Hindlimb muscle (tissue), 1 donor: ENCODE data around the gene DIS3L2. TPM values are rescaled to one million over a fixed set of nuclear protein-coding genes. Genes with fewer than 3 reads are reported as not detected.

Source experiments
- DNase-seq: peaks from one replicate; pipeline ENCODE4 v3.0.0-alpha.2; 2013
- polyA plus RNA-seq: library from polyadenylated mRNA; unstranded; fragments of 120-200 nt; gene quantifications from one replicate; pipeline ENCODE4 v1.2.1, GENCODE V29; 2013; ENCODE audit not compliant: insufficient read length

The DIS3L2 gene, protein sequence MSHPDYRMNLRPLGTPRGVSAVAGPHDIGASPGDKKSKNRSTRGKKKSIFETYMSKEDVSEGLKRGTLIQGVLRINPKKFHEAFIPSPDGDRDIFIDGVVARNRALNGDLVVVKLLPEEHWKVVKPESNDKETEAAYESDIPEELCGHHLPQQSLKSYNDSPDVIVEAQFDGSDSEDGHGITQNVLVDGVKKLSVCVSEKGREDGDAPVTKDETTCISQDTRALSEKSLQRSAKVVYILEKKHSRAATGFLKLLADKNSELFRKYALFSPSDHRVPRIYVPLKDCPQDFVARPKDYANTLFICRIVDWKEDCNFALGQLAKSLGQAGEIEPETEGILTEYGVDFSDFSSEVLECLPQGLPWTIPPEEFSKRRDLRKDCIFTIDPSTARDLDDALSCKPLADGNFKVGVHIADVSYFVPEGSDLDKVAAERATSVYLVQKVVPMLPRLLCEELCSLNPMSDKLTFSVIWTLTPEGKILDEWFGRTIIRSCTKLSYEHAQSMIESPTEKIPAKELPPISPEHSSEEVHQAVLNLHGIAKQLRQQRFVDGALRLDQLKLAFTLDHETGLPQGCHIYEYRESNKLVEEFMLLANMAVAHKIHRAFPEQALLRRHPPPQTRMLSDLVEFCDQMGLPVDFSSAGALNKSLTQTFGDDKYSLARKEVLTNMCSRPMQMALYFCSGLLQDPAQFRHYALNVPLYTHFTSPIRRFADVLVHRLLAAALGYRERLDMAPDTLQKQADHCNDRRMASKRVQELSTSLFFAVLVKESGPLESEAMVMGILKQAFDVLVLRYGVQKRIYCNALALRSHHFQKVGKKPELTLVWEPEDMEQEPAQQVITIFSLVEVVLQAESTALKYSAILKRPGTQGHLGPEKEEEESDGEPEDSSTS
- polyA plus RNA-seq, result 25.9 TPM

DNA sequence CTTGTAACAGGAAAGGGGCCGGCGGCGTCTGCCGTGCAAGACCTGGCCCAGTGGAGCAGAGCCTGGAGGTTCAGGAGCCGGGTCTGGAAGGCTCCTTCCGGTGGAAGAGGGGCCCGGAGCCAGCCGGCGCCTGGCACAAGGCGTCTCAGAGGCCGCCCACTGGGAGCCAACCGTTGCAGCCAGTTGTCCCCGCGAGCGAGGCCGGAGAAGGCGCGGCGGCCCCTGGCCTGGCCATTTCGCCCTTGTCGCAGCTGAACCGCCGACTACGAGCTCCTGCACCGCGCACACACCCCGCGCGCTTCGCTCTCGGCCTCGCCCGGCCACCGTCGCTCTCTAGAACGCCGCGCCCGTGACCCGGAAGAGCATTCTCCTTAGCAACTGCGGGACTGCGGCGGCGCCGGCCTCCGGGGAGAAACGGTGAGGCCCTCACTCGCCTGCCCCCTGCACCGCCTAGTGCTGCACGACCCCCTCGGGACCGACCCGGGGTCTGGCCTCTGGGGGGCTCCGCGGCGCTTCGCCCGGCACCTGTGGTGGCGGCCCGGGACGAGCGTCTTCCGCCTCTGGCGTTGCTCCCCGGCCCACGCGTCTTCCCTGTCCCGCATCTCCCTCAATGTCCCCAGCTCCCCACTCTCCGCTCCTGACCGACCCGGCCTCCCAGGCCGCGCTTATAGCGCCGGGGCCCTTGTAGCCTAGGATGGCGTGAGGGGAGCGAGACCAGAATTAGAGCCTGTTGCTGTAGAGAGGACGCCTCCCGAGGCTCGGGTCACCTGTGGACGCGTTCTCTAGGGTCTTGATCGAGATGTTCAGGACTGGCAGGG, at the start of gene DIS3L2:
DIS3L2 (plus strand) TSS at position 365 of the 818 bp plus-strand sequence. CDS start 53,215 bp downstream, outside the sequence.
- DNase-seq, result peak; percentile 88

DNA sequence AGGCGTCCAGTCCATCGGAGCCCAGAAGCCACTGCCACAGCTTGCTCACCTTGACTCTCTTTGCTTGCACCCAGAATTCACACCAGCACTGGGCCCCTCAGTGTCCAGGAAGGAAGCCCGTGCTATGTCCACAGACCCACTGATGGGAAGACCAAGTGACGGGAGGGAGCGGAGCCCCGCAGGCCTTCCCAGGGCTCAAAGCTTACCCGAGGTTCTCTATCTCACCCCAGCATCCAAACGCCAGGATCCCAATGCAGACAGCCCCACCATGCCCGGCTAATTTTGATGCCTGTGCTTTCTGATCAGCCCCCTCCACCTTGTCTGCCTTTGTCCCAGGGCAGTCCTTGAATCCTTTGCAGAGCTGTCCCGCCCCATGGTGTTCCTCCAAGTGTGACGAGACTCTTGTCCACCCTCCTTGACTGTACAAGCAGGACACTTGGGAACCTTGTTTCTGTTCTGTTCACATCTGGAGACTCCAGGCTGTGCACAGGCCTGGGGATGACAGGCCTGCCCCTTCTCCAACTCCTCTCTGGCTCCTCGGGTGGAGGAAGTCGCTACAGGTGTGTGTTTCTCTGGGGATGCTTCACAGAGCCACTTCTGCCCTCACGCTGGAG, 47.3 kb upstream of the DIS3L2 start:
- no peak for DNase-seq

DNA sequence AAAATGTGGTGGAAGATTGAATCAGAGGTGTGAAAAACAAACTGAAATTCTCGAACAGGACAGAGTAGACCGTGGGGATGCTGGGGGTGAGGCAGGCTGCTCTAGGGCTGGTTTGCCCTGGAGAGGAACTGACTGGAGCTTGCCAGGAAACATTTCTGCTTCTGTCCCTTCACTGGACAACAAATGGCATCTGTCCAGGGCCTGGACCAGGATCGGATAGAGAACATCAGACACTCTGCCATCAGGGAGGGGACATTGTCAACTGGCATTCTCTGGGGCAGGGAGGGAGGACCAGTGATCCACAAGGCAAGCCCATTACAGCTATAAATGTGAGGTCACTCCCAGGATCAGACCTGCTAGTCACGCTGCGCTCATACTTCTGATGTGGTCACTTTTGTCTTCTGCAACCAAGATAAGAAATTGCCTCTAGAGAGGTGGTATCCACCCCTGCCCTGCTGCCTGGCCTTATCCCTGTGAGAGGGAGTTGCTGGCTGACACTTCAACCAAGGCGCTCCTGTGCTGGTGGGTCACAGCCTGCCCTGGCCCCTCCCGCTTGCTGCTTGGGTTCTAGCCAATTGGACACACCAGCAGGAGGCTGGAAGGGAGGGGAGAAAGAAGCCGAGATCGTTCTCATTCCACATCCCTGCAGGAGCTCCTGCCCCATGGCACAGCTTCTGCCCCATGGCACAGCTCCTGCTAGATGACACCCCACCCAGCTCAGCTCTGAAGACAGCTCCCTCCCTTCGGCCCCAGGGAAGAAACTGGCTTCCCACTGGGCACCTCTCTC, 44.0 kb upstream of the DIS3L2 start:
- no peak for DNase-seq

DNA sequence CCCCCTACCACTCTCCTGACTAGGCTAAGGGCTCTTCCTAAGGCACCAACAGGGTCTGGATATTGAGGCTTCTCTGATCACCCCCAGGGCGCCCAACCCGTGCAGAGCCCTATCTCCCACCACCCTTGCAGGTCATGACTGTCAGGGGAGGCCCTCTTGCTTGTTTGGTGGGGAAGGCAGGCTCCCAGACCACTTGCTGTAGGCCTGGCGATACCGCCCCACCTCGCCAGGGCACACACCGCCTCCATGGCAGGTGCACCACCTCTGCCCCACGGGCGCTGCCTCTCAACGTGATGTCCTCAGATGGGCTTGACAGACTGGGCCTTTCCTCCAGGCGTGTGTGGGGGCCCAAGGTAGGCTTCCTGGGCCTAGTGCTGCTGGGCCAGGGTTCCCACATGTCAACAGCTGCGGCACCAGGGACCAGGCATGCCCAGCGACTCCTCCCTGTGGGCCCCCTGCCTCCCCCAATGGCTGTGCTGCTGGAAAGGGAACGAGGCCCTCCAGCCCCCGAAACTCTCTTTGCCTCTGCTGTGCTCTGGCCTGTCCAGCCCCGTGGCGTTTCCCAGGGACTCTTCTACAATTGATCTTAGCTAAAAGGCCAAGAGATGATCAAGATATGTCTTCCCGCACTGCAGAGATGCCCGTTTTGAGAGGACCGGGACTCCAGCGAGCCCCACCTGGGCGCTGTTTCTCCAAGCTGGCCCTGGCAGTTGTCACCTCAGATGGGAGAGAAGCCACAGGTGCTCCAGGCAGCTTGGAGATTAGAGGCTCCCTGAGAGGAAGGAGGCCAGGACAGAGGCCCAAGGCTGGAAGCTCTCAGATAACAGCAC, 42.8 kb upstream of the DIS3L2 start:
- DNase-seq, result no peak

DNA sequence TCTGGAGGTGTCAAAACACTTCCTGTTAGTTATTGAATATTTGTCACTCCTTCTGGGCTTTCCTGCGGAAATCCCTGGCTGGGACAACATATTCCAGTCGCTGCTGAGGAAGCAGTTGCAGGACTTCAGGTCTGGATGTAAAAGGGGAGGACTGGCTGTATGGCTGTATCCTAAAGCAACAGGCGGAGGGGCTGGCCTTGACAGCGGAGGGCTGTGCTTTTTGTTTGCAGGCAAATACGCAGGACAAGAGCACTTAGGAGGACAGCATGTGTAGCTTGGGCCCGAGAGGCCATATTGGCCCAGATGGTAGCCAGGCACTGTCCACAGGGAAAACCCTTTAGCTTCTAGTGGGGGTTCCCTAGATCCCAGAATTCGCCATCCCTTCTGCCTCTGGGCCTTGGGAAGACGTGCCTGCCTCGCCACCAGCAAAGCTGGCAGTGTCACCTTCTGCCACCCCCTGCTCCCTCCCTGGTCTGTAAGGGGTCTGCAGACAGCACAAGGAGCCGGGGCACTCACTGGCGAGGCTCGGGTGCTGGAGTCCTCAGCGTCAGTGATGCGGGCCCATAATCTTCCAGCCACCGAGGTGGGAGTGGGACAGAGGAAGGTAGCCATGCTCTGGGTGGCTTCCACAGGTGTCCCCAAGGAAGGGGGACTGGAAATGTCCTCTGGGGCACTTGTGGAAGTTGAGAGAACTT, 42.0 kb upstream of the DIS3L2 start:
- no peak for DNase-seq

DNA sequence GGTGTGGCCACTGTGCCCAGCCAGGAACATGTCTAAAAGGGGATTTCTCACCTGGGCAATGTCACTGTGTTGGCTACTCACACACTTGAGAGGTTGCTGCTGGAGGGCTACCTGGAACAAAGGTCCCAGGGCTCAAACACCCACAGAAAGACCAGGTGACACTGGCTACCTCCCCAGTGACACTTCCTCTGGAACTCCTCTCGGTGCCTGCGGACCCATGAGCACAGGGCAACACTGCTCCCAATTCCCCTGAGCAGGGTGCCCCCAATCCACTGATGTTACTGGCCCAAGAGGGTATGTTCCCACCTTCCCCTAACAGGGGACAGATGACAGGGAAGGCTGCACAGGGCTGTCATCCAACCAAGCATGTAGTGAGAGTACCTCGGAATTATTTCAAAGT, 41.1 kb upstream of the DIS3L2 start:
- no peak for DNase-seq

DNA sequence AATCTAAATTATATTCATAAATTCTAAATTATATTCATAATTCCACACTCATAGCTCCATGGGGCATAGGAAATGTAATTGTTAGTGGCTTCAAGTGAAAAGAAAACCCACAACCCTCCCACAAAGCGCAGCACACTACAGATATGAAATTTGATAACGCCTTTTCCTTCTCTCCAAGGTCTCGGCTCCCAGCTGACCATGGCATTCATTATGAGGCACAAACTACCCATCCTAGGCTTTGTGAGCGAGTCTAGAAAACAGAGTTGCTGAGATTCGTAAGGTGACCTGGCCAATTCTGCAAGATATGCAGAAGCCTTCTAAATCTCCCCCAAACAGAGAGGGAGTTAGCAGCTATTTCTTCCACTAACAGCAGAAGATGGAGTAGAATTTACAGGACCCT, 40.7 kb upstream of the DIS3L2 start:
- DNase-seq, result no peak

DNA sequence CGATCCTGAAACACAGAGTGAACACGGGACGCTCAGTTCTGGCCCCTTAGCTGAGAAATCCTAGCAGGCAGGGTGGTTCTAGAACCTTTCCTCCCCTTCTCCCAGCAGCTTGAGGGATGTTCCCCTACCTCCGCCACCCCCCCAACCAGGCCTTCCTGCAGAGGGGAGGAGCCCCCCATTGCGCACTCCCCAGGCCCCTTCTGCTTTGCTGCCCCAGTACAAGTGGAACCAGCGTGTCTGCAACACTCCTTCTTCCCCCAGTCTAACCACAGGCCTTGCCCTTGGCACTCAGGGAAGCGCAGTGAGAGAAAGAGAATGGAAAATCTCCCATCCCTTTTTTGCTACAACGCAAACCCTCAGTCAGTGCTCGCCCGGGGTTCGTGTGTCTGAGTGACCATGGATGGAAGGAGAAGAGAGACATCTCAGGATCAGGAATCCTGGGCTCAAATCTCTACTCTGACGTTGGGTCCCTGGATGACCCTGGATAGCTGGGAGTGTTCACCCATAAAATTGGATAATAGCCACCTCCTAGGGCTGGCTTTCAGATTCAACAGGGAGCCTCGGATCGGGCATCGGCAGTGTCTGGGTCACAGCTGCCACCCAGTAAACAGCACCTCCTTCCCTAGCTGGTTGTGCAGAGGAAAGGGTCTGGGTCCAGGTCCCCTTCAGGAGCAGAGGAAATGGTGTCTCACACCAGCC, 39.1 kb upstream of the DIS3L2 start:
- DNase-seq, result no peak

DNA sequence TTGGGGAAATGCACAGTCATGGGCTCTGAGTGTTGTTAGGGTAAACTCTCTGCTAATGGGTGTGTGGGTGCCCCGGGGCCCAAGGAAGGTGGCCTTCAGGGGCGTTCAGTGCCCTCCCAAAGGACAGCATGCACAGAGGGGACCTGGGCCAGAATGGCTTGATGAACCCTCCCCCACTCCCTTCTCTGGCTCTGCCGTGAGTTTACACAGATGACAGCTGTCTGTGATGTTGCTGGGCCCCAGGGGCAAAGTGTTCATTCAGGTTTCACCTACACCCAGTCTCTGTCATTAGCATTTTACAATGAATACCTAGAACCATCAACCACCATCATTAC, 38.5 kb upstream of the DIS3L2 start:
- DNase-seq, result no peak

DNA sequence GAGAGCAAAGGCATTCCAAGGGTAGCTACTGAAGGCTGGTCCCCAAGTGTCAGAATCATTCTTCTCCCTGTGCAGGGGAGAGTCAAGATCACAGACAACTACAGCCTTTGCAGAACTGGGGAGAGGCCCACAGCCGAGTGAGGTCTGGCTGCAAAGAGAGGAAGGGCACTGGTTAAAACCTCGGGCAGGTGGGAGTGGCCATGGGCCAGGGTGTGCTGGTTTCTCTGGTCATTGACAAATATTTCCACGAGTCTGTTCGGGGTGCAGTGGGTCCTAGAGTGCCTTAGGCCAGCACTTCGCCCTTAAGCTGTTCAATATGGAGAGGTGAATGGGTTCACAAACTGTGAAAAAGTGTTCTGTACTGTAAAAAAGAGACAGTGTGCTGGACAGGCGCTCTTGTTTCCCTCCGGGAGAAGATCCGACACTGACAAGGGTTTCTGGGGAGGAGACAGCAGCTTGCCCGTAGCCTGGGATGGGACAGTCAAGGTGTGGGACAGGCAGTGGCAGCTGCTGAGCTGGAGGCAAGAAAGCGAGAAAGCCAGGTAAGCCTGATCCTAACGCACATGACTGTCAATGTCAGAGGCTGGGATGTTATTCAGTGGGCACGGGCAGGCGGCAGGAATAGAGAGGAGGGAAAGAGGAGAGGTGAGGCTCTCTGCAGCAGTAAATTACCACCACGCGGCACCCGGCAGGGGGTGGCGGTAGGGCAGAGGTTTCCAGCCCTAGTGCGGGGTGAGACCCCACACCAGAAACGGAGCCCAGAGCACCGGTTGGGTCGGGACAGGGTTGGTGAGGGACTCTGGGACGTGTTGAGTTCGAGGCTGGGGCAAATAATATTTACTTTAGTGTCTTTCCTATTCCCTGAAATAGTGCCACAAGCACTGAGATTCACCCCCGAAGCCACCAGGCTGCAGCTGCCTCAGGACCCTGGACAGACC, 37.3 kb upstream of the DIS3L2 start:
- DNase-seq, result no peak

DNA sequence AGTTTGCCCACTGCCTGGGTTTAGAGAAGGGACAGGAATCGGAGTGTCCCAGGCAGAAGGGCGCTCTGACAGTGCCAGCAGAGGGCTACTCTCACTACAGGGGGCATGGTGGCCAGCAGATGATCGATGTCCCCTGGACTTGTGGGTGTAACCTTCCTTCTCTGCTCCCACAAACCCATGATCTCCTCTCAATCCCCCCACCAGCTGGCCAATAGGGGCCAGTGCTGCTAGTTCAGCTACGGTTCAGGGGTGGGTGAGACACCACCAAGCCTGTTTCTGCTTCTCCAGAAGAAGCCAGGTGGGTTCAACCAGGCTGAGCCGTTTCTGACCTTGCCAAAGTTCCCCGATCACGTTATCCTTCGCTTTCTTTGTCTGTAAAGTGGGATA, 36.6 kb upstream of the DIS3L2 start:
- DNase-seq, result no peak

DNA sequence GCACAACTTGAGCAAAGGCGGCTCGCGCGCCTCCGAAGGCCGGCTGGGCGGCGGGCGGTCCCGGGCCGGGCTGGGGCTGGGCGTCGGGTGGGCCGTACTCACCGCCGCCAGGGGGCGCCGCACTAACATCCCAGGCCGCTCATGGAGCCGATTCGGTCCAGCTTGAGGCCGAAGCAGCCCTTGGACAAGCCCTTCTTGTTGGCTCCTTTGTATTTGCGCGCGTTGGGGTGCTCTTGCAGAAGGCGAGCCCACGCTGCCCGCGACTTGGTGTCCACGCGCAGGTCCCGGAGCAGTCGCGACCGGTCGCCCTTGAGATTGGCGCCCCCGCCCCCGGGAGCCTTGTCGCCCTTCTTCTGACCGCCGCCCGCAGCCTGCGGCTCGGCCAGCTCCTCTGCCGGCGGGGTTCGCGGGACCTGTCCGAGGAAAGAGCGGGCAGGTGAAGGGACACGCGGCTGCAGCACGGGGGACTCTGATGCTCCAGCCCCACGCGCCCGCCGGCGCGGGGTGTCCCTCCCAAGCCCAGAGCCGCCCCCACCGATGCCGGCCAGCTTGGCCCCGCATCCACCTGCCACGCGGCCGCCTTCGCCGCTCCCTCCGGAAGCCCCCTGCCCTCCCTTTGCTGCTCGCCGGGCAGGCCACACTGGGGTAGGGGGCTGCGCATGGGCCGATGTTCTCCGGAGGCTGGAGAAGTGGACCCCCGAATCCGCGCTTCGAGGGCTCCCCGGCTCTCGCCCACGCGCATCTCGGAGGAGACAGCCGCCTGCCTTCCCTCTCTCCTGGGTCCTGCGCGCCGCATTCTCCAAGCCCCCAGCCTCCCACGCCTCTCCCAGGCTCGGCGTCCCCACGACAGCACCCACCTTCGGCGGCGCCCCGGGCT, 36.0 kb upstream of the DIS3L2 start:
- DNase-seq, result peak; percentile 89

DNA sequence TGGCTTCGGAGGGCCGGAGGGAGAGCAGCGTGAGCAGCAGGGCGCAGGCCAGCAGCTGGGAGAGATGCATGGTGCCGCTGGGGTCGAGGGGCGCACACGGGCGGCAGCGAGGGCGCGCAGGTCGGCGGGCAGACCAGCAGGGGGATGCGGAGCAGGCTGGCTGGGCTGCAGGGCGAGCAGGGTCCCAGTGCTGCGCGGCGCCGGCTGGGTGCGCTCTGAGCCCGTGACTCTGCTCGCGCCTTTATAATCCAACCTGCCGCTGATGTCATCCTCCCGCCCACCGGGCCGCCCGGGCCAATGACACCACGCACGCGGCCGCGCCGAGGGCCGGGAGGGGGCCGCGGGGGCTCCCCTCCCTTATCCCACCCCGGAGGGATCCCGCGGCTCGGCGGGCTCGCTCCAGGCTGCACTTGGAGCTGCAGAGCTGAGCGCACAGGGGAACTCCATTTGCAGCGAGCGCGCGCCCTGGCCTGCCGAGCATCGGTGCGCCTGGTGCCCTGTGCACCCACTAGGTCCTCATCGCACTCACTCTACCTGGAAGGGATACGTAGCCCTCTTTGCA, 35.3 kb upstream of the DIS3L2 start, which contains the start of gene NPPC:
NPPC (minus strand) TSS at position 217 of the 562 bp plus-strand sequence; CDS start at position 70, 147 bp downstream.
- peak; percentile 84 for DNase-seq

DNA sequence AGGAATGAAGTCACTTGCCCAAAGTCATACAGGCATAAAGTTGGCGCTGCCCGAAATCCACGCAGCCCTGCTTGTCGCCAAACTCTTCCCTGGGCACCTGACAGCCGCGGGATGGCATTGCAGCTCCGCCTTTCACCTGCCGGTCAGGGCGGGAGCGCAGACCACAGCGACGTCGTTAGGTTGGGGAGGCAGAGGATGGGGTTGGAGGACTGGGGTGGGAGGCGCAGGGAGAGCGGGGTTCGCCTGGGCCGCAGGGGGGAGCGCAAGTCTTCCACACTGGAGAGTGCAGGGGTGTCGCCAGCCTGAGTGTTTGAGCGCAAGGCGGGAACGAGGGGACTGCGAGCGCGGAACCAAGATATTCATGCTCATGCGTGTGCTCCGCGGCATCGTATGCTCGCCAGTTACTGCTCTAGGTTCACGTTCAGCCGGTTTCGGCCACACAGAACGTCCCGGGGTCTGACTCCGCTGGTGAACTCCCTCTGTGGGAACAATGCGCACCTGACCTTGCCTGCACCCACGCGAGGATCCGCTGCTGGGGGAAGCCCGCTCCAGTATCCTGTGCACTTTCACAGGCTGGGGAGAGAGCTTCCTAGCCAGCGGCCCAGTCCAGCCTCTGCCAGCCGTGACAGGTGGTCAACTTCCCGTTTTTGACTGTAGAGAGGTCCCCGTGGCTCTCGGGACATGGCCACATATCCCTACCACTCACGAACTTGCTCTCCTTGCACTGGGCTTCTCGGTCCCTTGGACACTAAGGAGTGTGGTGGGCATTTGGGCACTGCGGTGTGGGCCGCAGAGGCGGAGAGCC, 34.5 kb upstream of the DIS3L2 start:
- peak; percentile 45 for DNase-seq

DNA sequence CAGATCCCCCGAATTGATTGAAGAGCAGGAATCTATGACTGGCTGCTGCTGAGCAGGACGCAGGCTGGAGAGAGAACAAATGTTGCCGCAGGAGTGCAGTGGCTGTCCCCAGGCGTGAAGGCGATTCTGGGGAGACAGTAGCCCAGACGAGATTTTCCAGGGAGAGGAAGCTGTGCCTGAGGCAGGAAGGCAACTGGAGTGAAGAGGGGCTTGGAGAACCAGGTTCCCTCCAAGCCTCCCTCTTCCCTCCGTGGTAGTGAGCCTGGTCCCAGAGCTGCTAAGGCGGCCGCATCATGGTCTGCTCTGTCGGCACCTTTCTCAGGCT, 34.0 kb upstream of the DIS3L2 start:
- DNase-seq, result no peak

DNA sequence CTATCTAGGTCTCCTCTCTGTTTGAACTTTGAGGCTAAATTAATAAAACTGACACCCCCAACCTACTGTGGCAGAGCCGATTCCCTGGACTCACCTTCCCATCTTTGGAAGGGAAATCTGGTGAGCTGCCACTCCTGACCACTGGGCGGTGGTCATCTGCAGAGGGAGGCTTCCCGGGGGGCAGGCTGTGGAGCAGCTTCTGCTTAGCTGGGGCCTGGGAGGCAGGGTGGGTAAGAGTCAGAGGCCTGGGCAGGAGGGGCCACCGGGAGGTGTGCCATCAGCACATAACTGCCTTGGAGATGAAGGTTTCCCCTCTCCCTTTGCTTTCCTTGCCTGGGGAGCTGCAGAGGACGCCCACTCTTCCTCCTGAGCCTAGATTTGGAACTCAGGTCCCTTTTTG, 33.0 kb upstream of the DIS3L2 start:
- no peak for DNase-seq
